K562 (cell line): ENCODE results near the gene FKBP2. TPM values are rescaled to one million over a fixed set of nuclear protein-coding genes. Genes with fewer than 3 reads are reported as not detected.

Experiments
- ATAC-seq: fragments of 200-7000 bp; cut with Tn5 transposase; 3 replicates; pipeline ENCODE4 v1.9.1; 2020; ENCODE audit warnings: moderate library complexity
- BruUV-seq: library from RNA; stranded (reverse); fragments of 400-500 nt; replicated peaks from 2 replicates; lab custom pipeline; 2021; lab: Mats Ljungman, UMichigan
- CTCF ChIA-PET: fragments of 300-600 bp; formaldehyde crosslinking; extraction: SDS; loops from one replicate; lab custom pipeline; 2021; ENCODE audit warnings: low intra/inter-chr PET ratio; lab: Yijun Ruan, JAX
- POLR2A ChIA-PET: fragments of 300-600, 350-650 bp; sonication (Branson Sonifier 250); formaldehyde crosslinking; extraction: SDS; loops from one replicate; lab custom pipeline; 2021; ENCODE audit warnings: antibody characterized with exemption, inconsistent platforms; lab: Yijun Ruan, JAX
- DNase-seq, 4 experiments: peaks; one replicate each; pipeline versions ENCODE4 v3.0.0 to v3.0.0-alpha.2; 2011 to 2018; ENCODE audit warnings: low spot score in 3 of 4, mixed read lengths in 3 of 4; ENCODE audit errors: extremely low read depth in 1 of 4
- FAIRE-seq: peaks from 2 replicates; lab custom pipeline; 2011; peaks lifted over from hg19 to GRCh38; lab: Jason Lieb, UNC
- H2AFZ ChIP-seq: 2 replicates; pipeline ENCODE4 v1.6.0; 2011; ENCODE audit warnings: low read depth, low read length, control low read depth, inconsistent platforms
- H3K27ac ChIP-seq: fragments of 200-600 bp; 3 replicates; pipeline ENCODE4 v1.8.0; 2011; ENCODE audit warnings: low read depth, mild to moderate bottlenecking, control low read depth, inconsistent platforms, low read length, moderate library complexity, mixed read lengths; ENCODE audit errors: extremely low read depth
- H3K27me3 ChIP-seq, 2 experiments: fragments of 300-600 bp in 1 of 2; 2 replicates in 1 of 2; 3 replicates in 1 of 2; pipeline versions ENCODE4 v1.6.0 to v1.8.0; 2011; ENCODE audit warnings: inconsistent platforms in 2 of 2, low read length in 2 of 2, mild to moderate bottlenecking in 1 of 2, mixed read lengths in 1 of 2, moderate library complexity in 1 of 2; ENCODE audit not compliant: control insufficient read depth in 2 of 2, insufficient read depth in 2 of 2
- H3K36me3 ChIP-seq: fragments of 300-600 bp; 3 replicates; pipeline ENCODE4 v1.8.0; 2011; ENCODE audit warnings: mild to moderate bottlenecking, low read length, inconsistent platforms; ENCODE audit not compliant: control insufficient read depth, insufficient read depth
- H3K4me1 ChIP-seq, 2 experiments: fragments of 200-600 bp in 1 of 2; replicated peaks in 1 of 2; 2 replicates in 1 of 2; 3 replicates in 1 of 2; pipeline versions ENCODE4 v1.5.1 to v1.8.0; 2011; ENCODE audit warnings: inconsistent platforms in 2 of 2, low read length in 2 of 2, mild to moderate bottlenecking in 1 of 2, mixed read lengths in 1 of 2, moderate library complexity in 1 of 2; ENCODE audit not compliant: control insufficient read depth in 2 of 2, insufficient read depth in 2 of 2
- H3K4me2 ChIP-seq: 2 replicates; pipeline ENCODE4 v1.6.1; 2011; ENCODE audit warnings: low read length, control low read depth, inconsistent platforms, mixed read lengths; ENCODE audit not compliant: insufficient read depth
- H3K4me3 ChIP-seq: fragments of 200-600 bp; sonication (generic), shearing (Covaris generic); 2 replicates; pipeline ENCODE4 v1.5.1; 2016; ENCODE audit warnings: control low read depth, inconsistent platforms
- H3K79me2 ChIP-seq: fragments of 200-600 bp; 3 replicates; pipeline ENCODE4 v1.8.0; 2011; ENCODE audit warnings: low read length, inconsistent platforms; ENCODE audit not compliant: control insufficient read depth, insufficient read depth
- H3K9ac ChIP-seq, 2 experiments: 2 replicates each; pipeline versions ENCODE4 v1.6.0 to v1.6.1; 2011; ENCODE audit warnings: low read depth in 2 of 2, low read length in 2 of 2, control low read depth in 1 of 2, inconsistent platforms in 1 of 2, mild to moderate bottlenecking in 1 of 2, mixed read lengths in 1 of 2; ENCODE audit not compliant: insufficient read depth in 1 of 2
- H3K9me1 ChIP-seq: one replicate; pipeline ENCODE4 v1.6.0; 2011; ENCODE audit warnings: inconsistent platforms, mild to moderate bottlenecking, low read length, moderate library complexity; ENCODE audit not compliant: control insufficient read depth, insufficient read depth
- H3K9me3 ChIP-seq: replicated peaks from 2 replicates; pipeline ENCODE4 v1.5.1; 2011; ENCODE audit warnings: low read depth, low read length, inconsistent platforms; ENCODE audit not compliant: control insufficient read depth, insufficient read depth
- H4K20me1 ChIP-seq: replicated peaks from 2 replicates; pipeline ENCODE4 v1.6.1; 2011; ENCODE audit warnings: low read length, inconsistent platforms, mixed read lengths; ENCODE audit not compliant: control insufficient read depth, insufficient read depth
- BRCA1 ChIP-seq, 2 experiments: fragments of 450-650 bp in 1 of 2; sonication (generic) in 1 of 2; formaldehyde crosslinking in 1 of 2; IDR thresholded peaks; 2 replicates each; pipeline versions ENCODE4 v1.5.0 to v1.6.1; 2017 to 2020; ENCODE audit warnings: mild to moderate bottlenecking in 1 of 2, missing genetic modification reagents in 1 of 2
- CBX8 ChIP-seq: fragments of 200-600 bp; sonication (generic); IDR thresholded peaks from 2 replicates; pipeline ENCODE4 v1.6.1; 2012; ENCODE audit warnings: borderline replicate concordance, mixed run types, low read depth, mild to moderate bottlenecking, moderate library complexity, mixed read lengths, low read length, control low read depth, inconsistent platforms; ENCODE audit not compliant: poor library complexity, severe bottlenecking; ENCODE audit errors: extremely low read depth
- CC2D1A ChIP-seq: fragments of 450-650 bp; IDR thresholded peaks from 2 replicates; pipeline ENCODE4 v1.6.1; 2017; ENCODE audit warnings: mild to moderate bottlenecking
- HSF4 ChIP-seq: fragments of 250-450 bp; sonication (Bioruptor Pico); IDR thresholded peaks from 2 replicates; pipeline ENCODE4 v2.1.2; 2022; ENCODE audit warnings: mild to moderate bottlenecking, moderate library complexity, borderline replicate concordance
- POLR2G ChIP-seq: fragments of 200-400 bp; formaldehyde crosslinking; IDR thresholded peaks from 2 replicates; pipeline ENCODE4 v1.6.1; 2017; ENCODE audit warnings: low read depth, mild to moderate bottlenecking, antibody characterized with exemption, low read length, moderate library complexity
- XRCC4 ChIP-seq: IDR thresholded peaks from one replicate; pipeline ENCODE4 v1.6.1; 2011; ENCODE audit not compliant: insufficient read depth, insufficient read length; ENCODE audit errors: extremely low read depth
- ZNF785 ChIP-seq: fragments of 250-450 bp; sonication (Bioruptor Pico); IDR thresholded peaks from 2 replicates; pipeline ENCODE4 v1.4.0; 2020; ENCODE audit warnings: mild to moderate bottlenecking
- WGBS: fragments of 100-300 bp; shearing (Covaris generic); methylation state at CpG from one replicate; pipeline ENCODE4 v1.1.6; 2016; ENCODE audit warnings: low coverage, mixed read lengths; ENCODE audit not compliant: insufficient coverage; ENCODE audit errors: missing lambda C conversion rate; 5-methylcytosine and 5-hydroxymethylcytosine counted together
- in situ Hi-C: fragments of 300-500 bp; cut with MboI; formaldehyde crosslinking; loops from 4 replicates; pipeline ENCODE4 v1.15.0; 2018; ENCODE audit warnings: inconsistent platforms, mixed read lengths
- intact Hi-C: fragments of 100-400 bp; cut with micrococcal nuclease; formaldehyde crosslinking; loops from 2 replicates; pipeline ENCODE4 v1.14.2; 2022
- polyA plus RNA-seq, 8 experiments: library from polyadenylated mRNA; depleted of rRNA in 4 of 8; stranded (reverse) in 5 of 8; unstranded in 3 of 8; fragments of >200 nt; fragmentation: Nextera tagmentation in 2 of 8; fragmentation: Illumina TruSeq in 1 of 8; extraction: Ambion mirVana in 2 of 8; extraction: Trizol in 1 of 8; gene quantifications; 2 replicates each; pipeline versions ENCODE4 v1.2.1 to v1.2.3, GENCODE V29; 2011 to 2014; ENCODE audit warnings: inconsistent platforms in 1 of 8, missing spikeins in 1 of 8
- total RNA-seq, 7 experiments: library from RNA; depleted of rRNA in 6 of 7; stranded (reverse); fragments of >200 nt in 6 of 7; fragmentation: Illumina TruSeq in 2 of 7; extraction: Trizol in 2 of 7; gene quantifications; 2 replicates each; pipeline versions ENCODE4 v1.2.1 to v1.2.3, GENCODE V29; 2011 to 2021; ENCODE audit warnings: low replicate concordance in 1 of 7
- TF ChIP-seq, protein P1 (sequence below): sonication (generic); formaldehyde crosslinking; IDR thresholded peaks from 2 replicates; pipeline ENCODE4 v1.8.0; 2022; ENCODE audit warnings: mild to moderate bottlenecking, missing genetic modification reagents

FKBP2 gene
- total and polyA plus RNA-seq, 9 of the 15 experiments (the other 6 are each of a cell fraction or from before 2014, with no cell fraction given), result 3.5 to 151 (median 58.1) TPM

GRCh38 chr11:64227405-64227956 is 13.4 kb upstream of the FKBP2 start:
- peaks cover 23 to 86% of the 10 kb centered on the region in 2 experiments for H3K4me1 ChIP-seq
- BruUV-seq, result no TSS peak
- ATAC-seq (no peak), FAIRE-seq (no peak), DNase-seq (peak in 1 of 4 experiments; percentile 11)
- intact Hi-C loops, result no loop called here
- H3K9me3 ChIP-seq, result no peaks in the 10 kb centered on the region
- ChIA-PET CTCF (no interaction called here), POLR2A (interaction anchor here (0.8 to 6.3 kb wide), 4 partner anchors 10 to 21 kb away, joined by 3 to 77 read pairs (median 15); partner anchors contain the start of gene FERMT3)
- in situ Hi-C loops, result no loop called here
- TF ChIP-seq XRCC4 (no peak), BRCA1 (IDR thresholded peaks at IDR 0.05) (no peak), BRCA1 (CRISPR knock-in tag; IDR thresholded peaks at IDR 0.05) (0 out of 2 replicates have a peak, but pooled peaks have one; percentile 45)
- H3K27ac ChIP-seq, result peak overlapping the region; percentile 93
- WGBS, result 43% methylated on average over 1 of the region's 3 CpGs
- no peak overlapping the region for H2AFZ ChIP-seq
- H3K79me2 ChIP-seq, result peaks cover 48% of the 10 kb centered on the region
- peaks cover 5% of the 10 kb centered on the region for H3K9me1 ChIP-seq
- H3K9ac ChIP-seq, result peak overlapping the region; percentile 79 to 99
- H3K4me2 ChIP-seq, result peak overlapping the region; percentile 83
- H3K4me3 ChIP-seq, result peak overlapping the region; percentile 64
- no peaks in the 10 kb centered on the region for H3K27me3 ChIP-seq
- H3K36me3 ChIP-seq, result peaks cover 34% of the 10 kb centered on the region; the same call in 2 of the 3 replicates
- H4K20me1 ChIP-seq, result no peaks in the 10 kb centered on the region

DNA sequence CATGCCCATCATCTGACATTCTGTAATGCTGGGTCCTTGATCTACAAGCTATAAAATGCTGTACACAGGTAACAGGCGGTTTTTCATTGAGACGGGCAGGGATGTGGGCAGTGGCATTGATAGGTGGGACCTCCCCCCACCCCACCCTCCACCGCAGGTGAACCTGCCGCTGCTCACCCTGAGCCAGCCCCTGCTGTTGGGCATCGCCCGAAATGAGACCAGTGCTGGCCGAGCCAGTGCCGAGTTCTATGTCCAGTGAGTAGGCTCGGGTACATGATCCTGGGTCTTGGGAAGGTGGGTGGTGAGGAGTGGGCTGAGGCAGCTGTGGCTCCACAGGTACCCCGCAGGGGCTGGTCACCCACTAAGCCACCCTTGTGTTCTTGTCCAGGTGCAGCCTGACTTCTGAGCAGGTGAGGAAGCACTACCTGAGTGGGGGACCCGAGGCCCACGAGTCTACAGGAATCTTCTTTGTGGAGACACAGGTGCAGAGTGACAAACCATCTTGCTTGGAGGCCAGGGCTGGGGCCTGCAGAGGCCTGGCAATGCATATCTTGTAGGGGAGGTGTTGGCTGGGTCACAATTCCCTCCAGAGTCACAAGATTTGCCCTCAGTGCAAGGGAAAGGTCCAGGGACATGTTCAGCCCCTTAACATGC is 11.7 kb upstream of the FKBP2 start:
- BruUV-seq, result no TSS peak
- Histone ChIP-seq H3K4me3 (peak overlapping the region; percentile 76; the same call in 1 of the 2 replicates), H3K27ac (peak overlapping the region; percentile 92), H3K9ac (peak overlapping the region; percentile 91 to 96), H2AFZ (no peak overlapping the region), H3K4me1 (peaks cover 29 to 86% of the 10 kb centered on the region in 2 experiments), H3K4me2 (peak overlapping the region; percentile 95), H4K20me1 (no peaks in the 10 kb centered on the region), H3K9me1 (peaks cover 5% of the 10 kb centered on the region), H3K36me3 (peaks cover 18% of the 10 kb centered on the region; the same call in 2 of the 3 replicates), H3K9me3 (no peaks in the 10 kb centered on the region), H3K79me2 (peaks cover 55% of the 10 kb centered on the region), H3K27me3 (no peaks in the 10 kb centered on the region)
- FAIRE-seq, result no peak
- intact Hi-C loops (no loop called here), in situ Hi-C loops (no loop called here)
- 77% methylated on average over 12 of the region's 12 CpGs for WGBS
- POLR2A ChIA-PET, result interaction anchor here (0.9 to 1.0 kb wide), 3 partner anchors 10 to 255 kb away, joined by 3 read pairs; partner anchors contain the start of genes COX8A and FERMT3
- DNase-seq, result no peak
- CTCF ChIA-PET, result no interaction called here
- no peak for ATAC-seq
- no peak for TF ChIP-seq CBX8
- no peak for TF ChIP-seq CC2D1A
- TF ChIP-seq, protein P1, sequence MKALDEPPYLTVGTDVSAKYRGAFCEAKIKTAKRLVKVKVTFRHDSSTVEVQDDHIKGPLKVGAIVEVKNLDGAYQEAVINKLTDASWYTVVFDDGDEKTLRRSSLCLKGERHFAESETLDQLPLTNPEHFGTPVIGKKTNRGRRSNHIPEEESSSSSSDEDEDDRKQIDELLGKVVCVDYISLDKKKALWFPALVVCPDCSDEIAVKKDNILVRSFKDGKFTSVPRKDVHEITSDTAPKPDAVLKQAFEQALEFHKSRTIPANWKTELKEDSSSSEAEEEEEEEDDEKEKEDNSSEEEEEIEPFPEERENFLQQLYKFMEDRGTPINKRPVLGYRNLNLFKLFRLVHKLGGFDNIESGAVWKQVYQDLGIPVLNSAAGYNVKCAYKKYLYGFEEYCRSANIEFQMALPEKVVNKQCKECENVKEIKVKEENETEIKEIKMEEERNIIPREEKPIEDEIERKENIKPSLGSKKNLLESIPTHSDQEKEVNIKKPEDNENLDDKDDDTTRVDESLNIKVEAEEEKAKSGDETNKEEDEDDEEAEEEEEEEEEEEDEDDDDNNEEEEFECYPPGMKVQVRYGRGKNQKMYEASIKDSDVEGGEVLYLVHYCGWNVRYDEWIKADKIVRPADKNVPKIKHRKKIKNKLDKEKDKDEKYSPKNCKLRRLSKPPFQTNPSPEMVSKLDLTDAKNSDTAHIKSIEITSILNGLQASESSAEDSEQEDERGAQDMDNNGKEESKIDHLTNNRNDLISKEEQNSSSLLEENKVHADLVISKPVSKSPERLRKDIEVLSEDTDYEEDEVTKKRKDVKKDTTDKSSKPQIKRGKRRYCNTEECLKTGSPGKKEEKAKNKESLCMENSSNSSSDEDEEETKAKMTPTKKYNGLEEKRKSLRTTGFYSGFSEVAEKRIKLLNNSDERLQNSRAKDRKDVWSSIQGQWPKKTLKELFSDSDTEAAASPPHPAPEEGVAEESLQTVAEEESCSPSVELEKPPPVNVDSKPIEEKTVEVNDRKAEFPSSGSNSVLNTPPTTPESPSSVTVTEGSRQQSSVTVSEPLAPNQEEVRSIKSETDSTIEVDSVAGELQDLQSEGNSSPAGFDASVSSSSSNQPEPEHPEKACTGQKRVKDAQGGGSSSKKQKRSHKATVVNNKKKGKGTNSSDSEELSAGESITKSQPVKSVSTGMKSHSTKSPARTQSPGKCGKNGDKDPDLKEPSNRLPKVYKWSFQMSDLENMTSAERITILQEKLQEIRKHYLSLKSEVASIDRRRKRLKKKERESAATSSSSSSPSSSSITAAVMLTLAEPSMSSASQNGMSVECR (CRISPR knock-in tag), result 0 out of 2 replicates have a peak, but pooled peaks have one; percentile 5
- TF ChIP-seq HSF4 (CRISPR knock-in tag), result no peak
- TF ChIP-seq ZNF785 (CRISPR knock-in tag), result no peak
- peak; percentile 41 for TF ChIP-seq POLR2G
